Amniotic stem cell (primary cell): ENCODE data around the gene SLC22A15.
"Not testable (repeated sequence)": the region's sequence is repeated elsewhere in the genome, so short reads cannot be mapped to it uniquely, and the experiment has no call there.

Experiments
- DNase-seq: peaks from one replicate; lab custom pipeline; 2025; lab: John Stamatoyannopoulos, UW

Gene SLC22A15

DNA sequence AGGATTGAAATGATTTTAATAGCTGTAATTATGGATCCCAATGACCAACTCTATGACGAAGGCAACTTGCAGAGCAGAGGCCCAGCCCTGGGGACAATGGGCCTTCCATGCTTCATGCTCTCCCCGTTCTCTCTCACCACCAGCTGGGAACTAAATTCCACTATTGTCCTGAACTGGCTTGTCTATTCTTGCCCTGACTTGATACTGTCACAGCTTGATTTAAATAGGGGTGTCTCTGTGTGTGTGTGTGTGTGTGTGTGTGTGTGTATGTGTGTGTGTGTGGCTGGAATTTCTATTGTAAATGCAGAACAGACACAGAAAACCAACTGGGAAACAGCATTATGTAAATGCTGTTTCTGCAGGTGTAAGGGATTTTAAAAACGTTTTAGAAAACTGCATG, 57.0 kb downstream of the SLC22A15 start:
- DNase-seq: no peak

DNA sequence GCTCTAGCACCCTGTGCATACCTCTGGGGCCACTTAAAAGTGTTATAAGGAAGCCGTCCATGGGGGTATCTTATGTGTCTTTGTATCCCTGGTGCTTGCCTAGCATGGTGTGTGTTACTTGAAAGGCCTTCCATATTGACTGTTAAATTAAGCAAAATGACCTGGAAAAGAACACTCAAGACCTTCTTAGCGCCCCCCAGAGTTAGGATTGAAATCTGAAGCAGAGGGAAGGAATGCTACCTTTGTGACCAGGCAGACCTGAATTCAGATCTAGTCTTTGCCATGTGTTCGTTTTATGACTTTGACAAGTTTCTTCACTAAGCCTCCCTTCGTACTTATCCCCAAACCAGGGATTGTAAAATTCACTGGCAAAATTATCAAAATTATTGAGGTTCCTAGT, 59.9 kb downstream of the SLC22A15 start:
- no peak for DNase-seq

DNA sequence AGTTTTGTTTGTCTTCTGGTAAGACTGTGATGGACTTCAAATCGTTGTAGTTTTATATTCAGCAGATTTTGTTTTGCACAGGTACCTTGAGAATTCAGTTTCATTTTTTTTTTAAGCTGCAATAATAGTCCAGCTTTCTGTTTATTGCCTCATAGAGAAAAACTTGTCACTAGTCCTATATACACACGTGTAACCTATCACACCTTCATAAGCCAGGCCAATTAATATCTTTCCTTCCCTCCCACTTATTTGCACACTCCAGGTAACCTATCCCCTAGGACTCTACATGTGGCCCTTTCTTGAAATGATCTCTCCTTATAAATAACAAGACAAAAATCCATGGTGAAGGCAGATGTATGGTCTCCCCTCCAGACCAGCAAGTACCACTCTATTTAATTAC, 62.4 kb downstream of the SLC22A15 start:
- no peak for DNase-seq

DNA sequence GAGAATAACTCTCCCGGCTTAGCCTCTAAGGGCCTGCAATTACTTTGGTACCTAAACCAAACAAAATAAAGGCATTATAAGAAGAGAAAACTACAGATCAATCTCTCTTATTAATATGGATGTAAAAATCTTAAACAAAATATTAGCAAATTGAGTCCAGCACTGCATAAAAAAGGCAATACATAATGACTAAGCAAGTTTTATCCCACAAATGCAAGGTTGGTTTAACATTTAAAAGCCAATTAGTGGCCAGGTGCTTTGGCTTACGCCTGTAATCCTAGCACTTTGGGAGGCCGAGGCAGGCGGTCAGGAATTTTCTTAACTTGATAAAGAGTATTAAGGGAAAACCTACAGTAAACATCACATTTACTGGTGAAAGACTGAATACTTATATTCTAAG, 67.8 kb downstream of the SLC22A15 start:
- DNase-seq: no peak

DNA sequence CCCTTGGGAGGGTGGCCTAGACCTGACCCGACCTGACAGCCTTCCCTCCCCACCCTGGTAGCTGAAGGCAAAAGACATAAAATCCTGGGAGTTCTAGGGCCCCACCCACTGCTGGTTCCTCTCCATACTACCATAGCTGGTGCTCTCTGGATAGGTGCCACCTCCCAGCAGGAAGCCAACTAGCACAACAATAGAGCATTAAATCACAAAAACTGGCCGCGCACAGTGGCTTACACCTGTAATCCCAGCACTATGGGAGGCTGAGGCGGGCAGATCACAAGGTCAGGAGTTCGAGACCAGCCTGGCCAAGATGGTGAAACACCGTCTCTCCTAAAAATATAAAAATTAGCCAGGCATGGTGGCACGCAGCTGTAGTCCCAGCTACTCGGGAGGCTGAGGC, 70.6 kb downstream of the SLC22A15 start:
- DNase-seq: not testable (repeated sequence)

DNA sequence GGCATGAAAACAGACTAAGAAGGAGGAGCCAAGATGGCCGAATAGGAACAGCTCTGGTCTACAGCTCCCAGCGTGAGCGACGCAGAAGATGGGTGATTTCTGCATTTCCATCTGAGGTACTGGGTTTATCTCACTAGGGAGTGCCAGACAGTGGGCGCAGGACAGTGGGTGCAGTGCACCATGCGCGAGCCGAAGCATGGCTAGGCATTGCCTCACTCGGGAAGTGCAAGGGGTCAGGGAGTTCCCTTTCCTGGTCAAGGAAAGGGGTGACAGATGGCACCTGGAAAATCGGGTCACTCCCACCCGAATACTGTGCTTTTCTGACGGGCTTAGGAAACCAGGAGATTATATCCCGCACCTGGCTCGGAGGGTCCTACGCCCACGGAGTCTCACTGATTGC, 75.6 kb downstream of the SLC22A15 start:
- DNase-seq: not testable (repeated sequence)

DNA sequence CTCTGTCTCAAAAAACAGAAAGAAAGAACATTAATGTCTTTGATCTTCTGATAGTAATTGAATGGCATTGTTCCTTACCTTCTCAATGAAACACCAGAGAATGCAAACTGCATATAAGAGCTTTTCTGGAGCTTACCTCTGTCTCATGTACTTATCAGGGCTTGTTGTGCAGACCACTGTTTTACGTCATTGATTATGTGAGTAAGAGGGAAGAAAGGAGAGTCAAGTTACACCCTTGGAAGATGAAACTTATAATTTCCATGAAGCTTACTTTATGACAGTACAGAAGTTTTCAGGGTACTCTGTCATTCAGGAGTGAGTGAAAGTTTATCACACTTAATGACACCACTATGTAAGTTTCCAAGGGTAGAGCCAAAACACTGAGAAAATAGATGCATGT, 85.9 kb downstream of the SLC22A15 start:
- DNase-seq: no peak

DNA sequence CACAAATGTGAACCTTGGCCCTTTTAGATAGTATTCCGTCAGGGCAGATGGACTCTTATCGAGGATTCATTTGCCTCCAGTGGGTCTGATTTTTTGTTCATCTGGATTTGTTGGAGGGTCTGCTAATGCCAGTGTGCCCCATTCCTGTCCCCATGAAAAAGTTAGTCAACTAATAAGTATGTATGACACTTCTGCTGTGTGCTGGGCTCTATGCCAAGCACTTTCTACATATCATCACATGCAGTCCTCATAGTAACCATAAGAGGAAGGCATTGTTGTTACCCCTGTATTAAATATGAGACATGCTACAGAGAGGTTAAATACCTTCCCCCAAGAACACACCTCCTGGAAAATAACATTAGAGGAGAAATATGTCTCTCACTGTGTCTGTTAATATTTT, 88.3 kb downstream of the SLC22A15 start:
- DNase-seq: no peak

DNA sequence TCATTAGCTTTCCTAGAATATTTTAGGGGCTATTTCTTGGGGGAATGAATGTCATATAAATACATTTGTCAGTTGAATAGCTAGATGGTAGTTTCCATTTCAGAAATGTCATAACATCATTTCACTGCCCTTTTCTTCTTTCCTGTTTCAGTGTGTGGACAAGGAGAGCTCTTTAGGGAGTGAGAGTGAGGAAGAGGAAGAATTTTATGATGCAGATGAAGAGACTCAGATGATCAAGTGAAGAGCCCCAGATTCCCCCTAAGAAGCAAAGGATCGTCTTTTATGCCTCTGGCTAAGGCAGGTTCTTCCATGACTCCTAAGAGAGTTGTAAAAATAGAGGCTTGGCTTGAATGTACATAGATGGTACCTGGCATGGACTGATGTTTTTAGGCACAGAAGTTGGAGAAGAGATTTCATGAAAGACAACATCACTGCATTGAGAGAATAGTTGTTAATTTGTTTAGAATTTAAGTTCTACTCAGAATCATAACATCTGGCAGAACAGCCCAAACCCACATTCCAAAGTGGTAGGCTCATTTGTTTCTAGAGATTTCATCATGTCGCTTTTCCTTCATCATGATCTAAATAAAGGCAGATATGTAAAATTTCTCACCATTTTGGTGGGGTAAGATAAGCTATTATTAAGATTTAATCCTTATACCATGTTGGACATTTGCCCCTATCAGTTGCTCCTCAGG, 90.7 kb downstream of the SLC22A15 start:
- DNase-seq: peak; percentile 54

DNA sequence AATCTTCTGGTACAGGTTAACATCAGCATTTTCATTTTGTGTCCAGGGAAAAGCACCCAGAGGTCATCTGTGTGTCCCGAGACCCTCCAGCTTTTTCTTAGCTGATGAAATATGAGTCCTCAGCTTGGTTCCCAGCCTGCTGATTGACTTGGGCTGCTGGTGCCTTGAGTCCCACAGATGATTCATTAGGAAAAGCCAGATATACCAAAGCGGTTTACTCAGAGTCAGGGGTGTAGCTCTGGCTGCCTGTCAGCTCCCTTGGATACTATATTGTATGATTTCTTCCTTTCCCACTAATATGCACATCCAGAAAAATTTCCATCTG, 91.2 kb downstream of the SLC22A15 start:
- peak; percentile 72 for DNase-seq

DNA sequence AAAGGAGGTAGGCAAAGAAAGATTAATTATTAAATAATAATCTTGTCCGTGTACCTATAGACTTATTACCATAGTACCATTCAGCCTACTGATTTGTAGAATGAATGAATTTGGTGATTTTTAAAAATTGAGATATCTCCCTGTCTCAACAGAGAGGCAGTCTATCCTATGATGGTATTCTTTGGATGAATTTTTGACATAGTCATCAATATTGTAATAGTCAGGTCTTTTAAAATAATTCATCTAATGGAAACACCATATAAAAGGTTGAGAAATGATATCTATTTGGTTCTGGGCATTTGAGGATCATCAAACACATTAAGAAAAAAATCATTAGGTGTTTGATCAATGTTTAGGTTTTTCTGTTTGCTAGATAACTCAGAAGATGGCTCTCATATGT, 99.3 kb downstream of the SLC22A15 start:
- no peak for DNase-seq

DNA sequence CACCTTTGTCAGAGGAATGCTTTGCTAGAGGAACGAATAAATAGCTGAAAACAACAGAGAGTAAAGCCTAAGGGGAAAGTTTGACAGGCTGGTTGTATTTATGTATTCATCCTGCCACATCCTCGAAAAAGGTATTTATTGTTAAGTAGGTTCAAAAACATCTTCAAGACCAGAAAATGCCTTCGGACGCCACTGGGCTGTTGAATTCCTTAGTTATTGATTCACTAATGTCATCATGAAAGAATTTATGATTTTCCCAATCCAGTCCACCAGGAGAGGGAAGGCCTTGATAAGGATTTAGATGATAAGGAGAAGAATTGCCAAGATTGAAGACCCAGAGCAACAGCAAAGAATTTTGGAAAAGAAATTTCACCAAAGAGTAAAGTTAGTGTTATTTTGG, 99.7 kb downstream of the SLC22A15 start:
- no peak for DNase-seq

DNA sequence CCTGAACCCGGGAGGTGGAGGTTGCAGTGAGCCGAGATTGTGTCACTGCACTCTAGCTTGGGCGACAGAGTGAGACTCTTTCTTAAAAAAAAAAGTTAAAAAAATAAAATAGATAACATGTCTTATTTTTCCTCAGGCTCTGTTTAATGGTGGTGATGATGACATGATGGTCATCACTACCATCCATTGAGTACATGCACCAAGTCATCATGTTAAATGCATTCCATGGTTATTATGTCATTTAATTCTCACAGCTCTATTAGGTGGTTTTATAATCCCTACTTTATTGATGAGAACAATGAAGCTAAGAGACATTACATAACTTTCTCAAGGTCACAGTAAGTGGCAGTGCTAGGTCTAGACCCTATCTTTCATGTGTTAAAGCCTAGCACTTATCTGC, 100.5 kb downstream of the SLC22A15 start:
- no peak for DNase-seq

DNA sequence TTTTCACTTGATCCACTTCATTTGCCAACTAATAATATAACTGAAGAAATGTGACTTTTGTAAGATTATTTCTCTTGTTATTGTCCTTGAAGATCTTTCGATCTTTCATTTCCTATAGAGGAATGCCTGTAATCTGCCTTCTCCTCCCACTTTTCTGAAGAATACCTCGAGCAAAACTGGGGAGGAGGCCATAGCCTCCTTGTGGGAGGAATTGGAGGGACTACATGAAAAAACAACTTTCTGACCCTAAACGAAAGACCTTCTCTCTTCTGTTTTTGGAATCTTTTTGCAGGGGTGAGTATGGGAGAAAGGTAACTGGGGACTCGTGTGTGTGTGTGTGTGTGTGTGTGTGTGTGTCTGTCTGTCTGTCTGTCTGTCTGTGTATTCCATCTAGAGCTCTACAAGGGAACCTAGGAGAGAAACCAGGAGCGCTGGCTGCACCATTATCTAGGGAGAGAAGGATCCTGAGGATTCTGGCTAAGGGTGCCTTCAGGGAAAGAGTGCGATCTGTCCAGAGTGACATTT, 102.4 kb downstream of the SLC22A15 start:
- no peak for DNase-seq

DNA sequence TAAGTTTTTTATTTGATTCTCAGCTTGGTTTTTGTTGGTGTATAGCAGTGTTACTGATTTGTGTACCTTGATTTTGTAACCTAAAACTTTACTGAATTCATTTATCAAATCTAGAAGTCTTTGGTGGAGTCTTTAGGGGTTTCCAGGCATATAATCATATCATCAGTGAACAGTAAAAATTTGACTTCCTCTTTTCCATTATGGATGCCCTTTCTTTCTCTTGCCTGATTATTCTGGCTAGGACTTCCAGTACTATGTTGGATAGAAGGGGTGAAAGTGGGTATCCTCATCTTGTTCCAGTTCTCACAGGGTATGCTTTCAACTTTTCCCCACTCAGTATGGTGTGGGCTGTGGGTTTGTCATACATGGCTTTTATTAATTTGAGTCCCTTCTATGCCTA, 111.3 kb downstream of the SLC22A15 start:
- no peak for DNase-seq

DNA sequence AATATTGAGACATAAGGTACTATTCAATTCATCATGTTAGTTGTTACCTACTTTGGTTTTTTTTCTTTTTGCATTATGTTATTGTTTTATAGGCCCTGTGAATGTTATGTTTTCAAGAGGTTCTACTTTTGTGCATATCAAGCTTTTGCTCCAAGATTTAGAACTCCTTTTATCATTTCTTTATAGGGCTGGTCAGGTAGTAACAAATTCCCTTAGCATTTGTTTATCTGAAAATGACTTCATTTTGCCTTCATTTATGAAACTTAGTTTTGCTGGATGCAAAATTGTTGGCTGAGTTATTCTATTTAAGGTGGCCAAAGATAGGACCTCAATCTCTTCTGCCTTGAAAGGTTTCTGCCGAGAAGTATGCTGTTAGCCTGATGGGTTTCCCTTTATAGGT, 113.6 kb downstream of the SLC22A15 start:
- DNase-seq: no peak

DNA sequence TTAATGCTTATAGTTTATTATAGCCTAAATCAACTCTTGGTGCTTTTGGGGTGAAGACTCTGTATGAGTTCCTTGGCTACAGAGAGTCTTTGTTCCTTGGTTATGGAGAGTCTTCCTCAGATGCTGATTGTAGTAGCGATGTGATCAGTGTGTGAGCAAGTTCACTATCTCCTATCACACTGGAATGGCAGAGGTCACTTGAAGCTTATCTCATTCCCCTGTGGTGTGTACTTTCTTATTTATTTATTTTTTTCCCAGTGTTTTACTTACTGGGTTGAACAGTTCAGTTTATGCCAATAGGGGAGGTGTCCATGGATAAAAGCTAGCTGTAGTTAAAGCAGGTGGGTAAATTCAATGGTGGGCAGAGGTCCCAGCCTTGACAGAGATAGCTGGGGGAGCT, 114.8 kb downstream of the SLC22A15 start:
- no peak for DNase-seq

DNA sequence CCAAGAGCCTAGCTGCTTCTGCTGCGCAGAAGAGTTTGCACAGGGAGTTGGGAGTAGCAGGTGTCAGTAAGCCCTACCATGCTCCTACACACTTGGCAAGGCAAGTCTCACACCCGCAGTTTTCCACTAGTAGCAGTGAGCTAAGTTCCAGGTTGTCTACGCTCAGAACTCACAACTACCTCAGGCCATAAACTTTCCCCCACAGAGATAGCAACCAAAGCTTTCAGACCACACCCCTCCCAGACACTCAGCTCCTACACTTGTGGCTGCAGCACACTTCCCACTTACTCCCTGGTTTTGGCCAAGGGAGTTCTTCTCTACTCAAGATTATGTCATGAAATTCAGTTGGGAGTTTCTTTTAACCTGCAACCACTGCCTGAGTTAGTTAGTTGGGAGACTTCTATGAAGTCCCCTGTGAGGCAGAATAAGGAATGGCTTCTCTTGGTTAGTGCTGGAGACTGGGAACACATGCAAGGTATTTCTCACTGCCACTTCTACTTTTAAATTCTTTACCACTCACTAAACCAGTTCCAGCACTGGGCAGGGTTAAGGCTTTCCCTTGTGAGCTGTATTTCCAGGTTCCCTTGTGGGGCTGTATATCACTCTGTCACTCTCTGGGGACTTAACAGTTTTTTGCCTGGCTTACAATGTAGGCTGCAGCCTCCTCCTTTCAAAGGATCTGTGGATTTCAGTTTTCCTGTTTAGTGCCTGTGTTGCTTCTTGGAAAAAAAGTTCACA, 116.6 kb downstream of the SLC22A15 start:
- DNase-seq: no peak

DNA sequence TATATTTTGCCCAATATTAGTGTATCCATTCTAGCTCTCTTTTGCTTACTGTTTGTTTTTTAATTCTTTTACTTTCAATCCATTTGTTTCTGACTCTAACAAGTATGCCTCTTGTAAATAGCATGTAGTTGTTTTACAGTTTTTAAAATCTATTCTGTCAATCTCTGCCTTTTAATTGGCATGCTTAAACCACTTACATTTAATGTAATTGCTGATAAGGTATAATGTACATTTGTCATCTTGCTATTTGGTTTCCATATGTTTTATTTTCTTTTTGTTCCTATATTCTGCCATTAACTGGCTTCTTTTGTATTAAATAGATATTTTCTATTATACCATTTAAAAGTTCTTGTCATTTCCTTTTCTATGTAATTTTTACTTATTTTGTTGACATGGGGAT, 118.7 kb downstream of the SLC22A15 start:
- no peak for DNase-seq

DNA sequence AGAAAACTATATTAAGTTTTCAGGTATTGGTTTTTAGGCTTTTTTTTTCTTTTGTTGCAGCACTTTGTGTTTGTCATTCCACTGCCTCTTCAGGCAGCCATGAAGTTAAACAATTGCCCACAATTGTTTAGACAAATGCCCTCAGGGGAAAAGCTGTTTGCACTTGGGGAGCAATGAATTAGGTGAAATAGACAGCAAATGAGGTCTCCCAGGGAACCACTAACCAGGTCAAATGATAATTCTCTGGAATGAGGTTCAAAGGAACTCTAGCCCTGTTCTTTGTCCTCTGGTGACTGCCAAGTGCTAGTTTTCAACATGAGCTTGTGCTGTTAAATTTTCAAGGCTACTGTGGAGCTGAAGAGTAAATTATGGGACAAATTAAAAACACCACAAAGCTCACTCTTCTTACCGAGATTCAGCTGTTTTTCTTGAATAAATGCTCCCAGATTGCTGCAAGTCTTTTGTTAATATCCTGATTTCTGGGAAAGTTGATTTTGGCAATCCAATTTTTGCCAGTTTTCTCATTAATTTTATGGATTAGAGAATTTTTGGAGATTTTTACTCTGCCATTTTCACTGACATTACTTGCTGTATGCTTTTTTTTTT, 119.8 kb downstream of the SLC22A15 start:
- no peak for DNase-seq

DNA sequence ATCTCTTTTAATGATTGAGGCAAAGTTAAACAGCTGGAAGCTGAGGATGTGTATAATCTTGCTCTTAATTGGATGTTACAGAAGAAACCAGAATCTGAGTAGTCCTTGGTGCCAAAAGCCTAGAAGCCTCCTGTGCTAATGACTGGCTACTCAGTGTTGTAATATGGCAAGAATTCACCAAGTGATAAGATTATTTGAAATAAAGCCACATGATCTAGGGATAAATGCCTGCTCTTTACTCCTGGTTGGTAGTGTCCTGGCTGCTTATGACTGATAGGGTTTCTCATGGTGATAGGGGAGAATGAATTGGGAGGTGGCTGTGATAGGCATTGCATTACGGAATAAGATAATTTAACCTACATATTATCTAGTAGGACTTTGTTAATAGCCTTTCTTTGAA, 121.3 kb downstream of the SLC22A15 start:
- no peak for DNase-seq

DNA sequence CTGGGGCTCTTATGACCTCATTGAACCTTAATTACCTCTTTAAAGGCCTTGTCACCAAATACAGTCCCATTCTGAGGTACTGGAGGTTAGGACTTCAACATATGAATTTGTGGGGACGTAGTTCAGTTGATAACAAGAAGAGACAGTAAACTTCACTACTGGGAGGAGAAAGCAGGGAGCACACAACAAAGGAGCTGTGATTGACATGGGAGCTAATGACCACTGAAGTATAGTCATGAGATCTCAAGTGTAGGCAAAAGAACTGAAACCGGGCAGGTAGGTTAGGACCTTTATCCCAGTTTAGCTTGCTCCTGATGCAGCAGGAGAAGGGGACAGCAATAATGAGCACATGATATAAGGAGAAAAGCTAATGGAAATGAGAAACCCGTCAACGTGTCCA, 123.1 kb downstream of the SLC22A15 start:
- DNase-seq: no peak

DNA sequence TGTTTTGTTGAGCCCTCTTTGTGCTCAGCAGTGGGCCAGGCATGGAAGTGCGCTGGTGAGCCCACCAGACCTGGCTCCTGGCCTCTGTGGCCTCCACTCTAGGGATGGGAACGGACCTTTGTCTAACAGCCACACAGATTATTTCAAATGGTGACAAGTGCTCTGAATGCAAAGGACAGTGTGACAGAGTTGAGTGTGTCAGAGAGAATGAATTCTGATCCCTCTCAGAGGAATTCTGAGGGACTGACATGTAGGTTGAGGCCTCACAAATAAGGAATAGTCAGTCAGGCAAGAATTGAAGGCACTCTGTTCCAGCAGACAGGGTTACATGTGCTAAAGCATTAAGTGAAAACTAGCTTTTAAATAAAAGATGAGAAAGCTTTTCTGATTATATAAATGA, 123.6 kb downstream of the SLC22A15 start:
- DNase-seq: no peak
